NCI-H2171 treated with DMSO at 0.1 percent for 48 hours (cell line): ENCODE results near the gene GNG8.

ENCODE experiments used
- DNase-seq: peaks from one replicate; lab custom pipeline; 2025; lab: John Stamatoyannopoulos, UW

GNG8 gene

DNA sequence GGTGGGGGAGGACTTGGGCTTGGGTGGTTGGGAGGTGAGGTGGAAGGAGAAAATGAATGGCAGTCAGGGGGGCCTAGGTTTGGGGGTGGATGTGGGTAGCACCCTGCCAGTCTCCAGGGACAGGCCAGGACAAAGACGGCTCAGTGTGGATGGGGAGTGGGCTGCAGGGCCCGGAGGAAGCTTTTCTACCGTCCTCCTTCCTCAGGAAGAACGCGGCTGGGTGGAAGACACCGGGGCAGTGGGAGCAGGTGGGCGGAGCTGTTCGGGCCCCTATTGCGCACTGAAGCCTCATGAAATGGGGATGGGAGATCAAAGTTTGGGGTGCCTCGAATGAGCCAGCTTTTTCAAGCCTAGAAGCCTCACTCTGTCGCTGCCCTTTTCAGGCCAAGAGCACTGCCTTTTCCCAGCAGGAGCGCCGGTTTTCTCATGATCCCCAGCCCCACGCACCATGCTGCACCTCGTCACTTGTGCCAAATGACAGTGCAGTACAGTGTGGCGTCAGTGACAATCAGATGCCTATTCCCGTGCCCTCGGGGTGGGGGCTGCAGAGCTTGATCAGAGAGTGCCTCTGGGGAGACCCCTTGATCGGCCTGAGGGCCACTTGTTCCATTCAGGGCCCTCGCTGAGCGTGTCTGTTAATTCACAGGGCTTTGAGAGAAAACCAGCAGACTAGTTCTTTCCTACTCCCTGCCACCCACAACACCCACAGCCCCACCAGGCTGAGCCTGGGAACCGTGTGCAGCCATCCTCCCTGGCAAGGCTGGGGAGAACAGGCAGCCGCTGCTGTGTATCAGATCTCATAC lies 33.4 kb downstream of the GNG8 start:
- DNase-seq: no peak

DNA sequence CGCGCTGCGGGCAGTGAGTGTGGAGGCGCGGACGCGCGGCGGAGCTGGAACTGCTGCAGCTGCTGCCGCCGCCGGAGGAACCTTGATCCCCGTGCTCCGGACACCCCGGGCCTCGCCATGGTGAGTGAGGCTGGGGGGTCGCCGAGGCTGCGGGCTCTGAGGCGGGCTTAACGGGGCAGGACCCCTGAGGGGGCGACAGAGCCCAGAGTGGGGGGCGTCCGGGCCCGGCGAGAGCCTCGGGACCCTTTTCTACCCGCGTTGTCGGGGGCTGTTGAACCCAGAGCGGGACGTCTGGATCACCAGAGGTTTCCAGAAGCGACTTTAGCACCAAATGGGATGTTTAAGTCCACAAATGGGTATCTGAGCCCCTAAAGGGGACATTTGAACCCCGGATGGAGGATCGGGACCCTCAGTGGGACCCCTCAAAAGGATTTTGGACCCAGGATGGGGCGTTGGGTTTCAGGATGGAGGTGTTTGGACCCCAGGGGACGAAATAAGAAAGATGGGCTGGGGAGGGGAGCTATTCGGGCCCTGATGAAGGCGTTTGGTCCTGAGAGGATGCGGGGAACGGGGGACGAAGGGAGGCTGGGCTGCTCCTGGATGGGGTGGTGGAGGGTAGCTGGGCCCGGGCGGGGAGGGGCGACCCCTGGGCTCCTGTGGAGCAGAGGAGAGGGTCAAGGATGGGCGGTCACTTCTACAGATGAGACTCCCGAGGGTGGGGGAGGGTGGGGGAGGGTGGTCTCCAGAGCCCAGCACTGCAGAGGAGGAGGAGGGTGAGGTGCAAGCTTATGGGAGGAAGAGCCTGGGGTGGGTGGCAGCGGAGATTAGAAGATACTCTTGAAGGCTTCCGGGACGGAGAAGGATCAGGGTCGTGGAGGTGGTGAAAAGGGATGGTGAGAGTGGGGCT lies 34.4 kb downstream of the GNG8 start, which contains the start of gene CALM3:
TSS of gene CALM3 (plus strand) at position 13 of the 907 bp plus-strand sequence. CDS start at position 118, 105 bp downstream.
- DNase-seq: no peak

DNA sequence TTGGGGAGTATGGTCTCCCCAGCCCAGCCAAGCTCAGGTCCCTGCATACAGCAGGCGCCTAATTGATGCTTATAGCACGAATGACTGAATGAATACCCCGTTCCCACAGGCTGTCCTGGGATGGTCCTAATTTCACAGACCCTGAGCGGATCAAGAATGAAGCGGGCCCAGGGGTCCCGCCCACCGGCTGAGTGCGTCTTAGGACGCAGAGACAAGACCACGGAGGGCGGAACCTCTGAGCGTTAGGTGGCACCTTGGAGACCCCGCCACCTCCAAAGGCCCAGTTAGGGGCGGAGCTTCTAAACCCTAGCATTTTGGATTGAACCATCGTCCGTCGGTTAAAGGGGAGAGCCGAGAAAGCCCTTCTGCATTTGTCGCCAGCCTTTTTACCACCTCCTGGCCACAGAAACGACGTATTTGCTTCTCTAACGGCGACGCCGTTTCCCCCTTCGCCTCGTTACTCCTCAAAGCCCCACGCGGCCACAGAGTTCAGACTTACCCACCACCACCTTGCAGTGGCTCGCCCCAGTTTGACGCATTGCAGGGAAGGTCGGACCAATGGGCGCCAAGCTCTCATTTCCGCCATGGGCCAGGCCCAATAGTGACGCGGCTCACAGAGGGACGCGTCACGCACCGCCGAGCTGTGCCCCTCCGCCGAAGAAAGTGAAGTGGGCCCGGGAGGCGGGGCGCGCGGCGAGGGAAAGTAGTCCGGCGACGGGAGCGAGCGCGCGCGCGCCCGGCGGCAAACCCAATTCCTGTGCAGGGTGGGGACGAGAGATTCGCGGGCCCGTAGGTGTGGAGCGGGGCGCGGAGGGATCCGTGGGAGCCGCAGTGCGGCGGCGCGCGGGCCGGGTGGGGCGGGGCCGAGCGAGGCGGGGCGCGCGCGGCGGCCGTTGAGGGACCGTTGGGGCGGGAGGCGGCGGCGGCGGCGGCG lies 35.4 kb downstream of the GNG8 start:
- DNase-seq: peak; percentile 97

DNA sequence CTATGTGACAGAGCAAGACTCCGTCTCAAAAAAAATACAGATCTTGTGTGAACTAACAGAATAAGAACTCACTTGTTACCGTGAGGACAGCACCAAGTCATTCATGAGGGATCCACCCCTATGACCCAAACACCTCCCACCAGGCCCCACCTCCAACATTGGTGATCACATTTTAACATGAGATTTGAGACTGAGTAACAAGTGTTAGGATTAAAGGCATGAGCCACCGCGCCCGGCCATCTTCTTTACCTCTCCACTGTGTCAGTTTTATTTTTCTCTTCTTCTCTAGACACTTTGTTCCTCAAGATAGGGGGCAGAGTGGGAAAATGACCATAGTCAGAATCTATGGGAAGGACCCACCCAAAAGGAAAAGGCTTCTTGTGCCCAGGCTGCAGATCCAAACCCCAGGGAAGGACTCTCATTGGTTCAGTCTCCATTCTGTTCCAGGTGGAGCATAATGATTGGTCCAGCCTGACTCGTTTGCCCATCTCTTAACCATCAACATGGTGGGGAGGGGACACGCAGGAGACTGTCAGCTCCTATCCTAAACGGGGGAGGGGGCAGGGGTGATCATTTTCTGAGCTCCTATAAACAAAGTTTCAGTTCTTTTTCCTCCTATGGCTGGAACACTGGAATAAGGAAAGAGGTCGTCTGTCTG lies 36.2 kb downstream of the GNG8 start:
- DNase-seq: no peak

DNA sequence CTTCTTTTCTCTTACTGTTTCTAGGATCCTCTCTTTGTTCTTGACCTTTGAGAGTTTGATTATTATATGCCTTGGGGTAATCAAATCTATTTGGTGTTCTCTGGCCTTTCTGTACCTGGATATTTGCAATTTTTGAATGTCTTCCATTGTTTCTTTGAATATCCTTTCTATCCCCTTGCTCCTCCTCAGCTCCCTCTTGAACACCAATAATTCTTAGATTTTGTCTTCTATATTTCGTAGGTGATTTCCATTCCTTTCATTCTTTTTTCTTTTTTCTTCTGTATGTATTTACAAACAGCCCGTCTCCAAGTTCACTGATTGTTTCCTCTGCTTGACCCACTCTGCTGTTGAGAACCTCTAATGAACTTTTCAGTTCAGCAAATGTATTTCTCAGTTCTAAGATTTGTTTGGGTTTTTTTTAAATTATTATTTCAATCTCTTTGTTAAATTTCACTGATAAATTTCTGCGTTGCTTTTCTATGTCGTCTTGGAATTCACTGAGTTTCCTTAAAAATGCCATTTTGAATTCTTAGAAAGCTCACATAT lies 37.6 kb downstream of the GNG8 start:
- DNase-seq: no peak

DNA sequence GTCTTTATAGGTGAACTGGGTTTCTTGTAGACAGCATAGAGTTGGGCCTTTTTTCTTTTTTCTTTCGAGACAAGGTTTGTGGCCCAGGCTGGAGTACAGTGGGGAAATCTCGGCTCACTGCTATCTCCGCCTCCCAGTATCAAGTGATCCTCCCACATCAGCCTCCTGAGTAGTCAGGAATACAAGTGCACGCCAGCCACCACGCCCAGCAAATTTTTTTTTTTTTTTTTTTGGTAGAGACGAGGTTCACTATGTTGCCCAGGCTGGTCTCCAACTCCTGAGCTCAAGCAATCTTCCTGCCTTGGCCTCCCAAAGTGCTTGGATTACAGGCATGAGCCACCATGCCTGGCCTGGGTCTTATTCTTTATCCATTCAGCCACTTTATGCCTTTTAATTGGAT lies 40.0 kb downstream of the GNG8 start:
- no peak for DNase-seq

DNA sequence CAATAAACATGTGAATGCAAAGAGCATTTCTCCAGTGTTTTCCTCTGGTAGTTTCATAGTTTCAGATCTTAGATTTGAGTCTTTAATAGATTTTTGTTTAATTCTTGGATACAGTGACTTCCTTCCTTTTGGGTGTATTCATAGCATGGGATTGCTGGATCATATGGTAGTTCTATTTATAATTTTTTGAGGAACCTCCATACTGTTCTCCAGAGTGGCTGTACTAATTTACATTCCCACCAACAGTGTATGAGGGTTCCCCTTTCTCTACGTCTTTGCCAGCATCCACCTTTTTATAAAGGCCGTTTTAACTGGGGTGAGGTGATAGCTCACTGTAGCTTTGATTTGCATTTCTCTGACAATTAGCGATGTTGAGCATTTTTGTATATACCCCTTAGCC lies 44.1 kb downstream of the GNG8 start:
- DNase-seq: no peak

DNA sequence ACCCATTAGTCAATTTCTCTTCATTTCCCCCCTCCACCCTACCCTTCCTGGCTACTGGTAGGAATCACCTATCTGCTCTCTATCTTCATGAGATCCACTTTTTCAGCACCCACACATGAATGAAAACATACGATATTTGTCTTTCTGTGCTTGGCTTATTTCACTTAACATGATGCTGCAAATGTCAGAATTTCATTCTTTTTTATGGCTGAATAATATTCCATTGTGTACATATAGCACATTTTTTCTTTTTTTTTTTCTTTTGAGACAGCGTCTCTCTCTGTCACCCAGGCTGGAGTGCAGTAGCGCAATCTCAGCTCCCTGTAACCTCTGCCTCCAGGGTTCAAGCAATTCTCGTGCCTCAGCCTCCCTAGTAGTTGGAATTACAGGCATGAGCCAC lies 44.7 kb downstream of the GNG8 start:
- no peak for DNase-seq

DNA sequence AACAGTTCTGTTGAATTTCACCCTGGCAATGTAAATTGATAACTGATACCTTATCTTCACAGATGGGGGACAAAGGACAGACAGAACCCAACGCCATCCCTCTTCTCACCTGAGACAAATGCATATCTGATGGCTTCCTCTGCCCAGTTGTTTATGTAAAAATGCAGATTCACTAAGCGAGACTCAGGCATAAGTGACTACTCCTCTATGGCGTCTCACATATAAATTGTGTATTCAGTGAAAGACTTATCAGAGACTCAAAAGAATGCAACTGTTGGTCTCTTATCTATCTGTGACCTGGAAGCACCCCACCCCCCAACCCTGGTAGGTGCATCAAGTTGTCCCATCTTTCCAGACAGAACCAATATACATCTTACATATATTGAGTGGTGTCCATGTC lies 48.1 kb downstream of the GNG8 start:
- no peak for DNase-seq

DNA sequence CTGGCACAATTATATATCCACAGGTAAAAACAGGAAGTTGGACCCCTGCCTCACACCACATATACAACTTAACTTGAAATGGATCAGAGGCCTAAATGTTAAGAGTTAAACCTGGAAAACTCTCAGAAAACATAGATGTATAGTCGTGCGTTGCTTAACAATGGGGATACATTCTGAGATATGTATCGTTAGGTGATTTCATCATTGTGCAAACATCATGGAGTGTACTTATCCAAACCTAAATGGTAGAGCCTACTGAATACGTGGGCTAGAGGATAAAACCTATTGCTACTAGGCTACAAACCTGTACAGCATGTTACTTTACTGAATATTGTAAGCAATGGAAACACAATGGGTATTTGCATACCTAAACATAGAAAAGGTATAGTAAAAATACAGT lies 49.7 kb downstream of the GNG8 start:
- DNase-seq: no peak

DNA sequence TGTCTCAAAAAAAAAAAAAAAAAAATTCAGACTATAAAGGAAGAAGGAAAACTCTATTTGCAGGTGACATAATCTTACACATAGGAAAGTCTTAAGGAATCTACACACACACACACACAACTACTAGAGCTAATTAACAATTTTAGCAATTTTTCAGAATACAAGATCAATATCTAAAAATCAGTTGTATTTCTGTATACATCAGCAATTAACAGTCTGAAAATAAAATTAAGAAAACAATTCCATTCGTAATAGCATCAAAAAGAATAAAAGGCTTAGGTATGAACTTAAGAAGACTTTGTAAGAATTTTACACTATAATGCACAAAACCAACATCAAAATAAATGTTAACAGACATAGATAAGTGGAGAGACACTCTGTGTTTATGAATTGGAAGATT lies 50.5 kb downstream of the GNG8 start:
- DNase-seq: no peak
